ENCODE results near the gene E2F7.

Gene E2F7

GRCh38 chr12:76984566-76984965, 80.8 kb downstream of the E2F7 start:
- H3K36me3 ChIP-seq (ENCODE audit: insufficient read depth, insufficient read length, low read length): no peaks in the 10 kb centered on the region
- H3K4me3 ChIP-seq (ENCODE audit: insufficient read length, low read depth): no peak overlapping the region
- no peak for DNase-seq (ENCODE audit: low read depth, low spot score)
- H3K4me1 ChIP-seq (ENCODE audit: insufficient read depth, insufficient read length): no peaks in the 10 kb centered on the region
- H3K9me3 ChIP-seq (ENCODE audit: insufficient read depth, low read length): peaks cover 25% of the 10 kb centered on the region
- no peaks in the 10 kb centered on the region for H3K27me3 ChIP-seq (ENCODE audit: insufficient read depth, insufficient read length)
- H3K9ac ChIP-seq (ENCODE audit: insufficient read length, low read depth): no peak overlapping the region
- TF ChIP-seq ZNF274 (IDR thresholded peaks at IDR 0.05; ENCODE audit: low read depth, low read length): no peak
- TF ChIP-seq SUZ12 (IDR thresholded peaks at IDR 0.05; ENCODE audit: extremely low read depth, insufficient read depth, insufficient read length): no peak
- no peak for TF ChIP-seq YY1 (IDR thresholded peaks at IDR 0.05; ENCODE audit: insufficient read depth, insufficient read length)

GRCh38 chr12:76983420-76983819, 81.9 kb downstream of the E2F7 start:
- TF ChIP-seq YY1 (IDR thresholded peaks at IDR 0.05; ENCODE audit: insufficient read depth, insufficient read length) (no peak), SUZ12 (IDR thresholded peaks at IDR 0.05; ENCODE audit: extremely low read depth, insufficient read depth, insufficient read length) (no peak), ZNF274 (IDR thresholded peaks at IDR 0.05; ENCODE audit: low read depth, low read length) (no peak)

GRCh38 chr12:76980196-76980595, 85.2 kb downstream of the E2F7 start:
- Histone ChIP-seq H3K9me3 (ENCODE audit: insufficient read depth, low read length) (peaks cover 25% of the 10 kb centered on the region), H3K9ac (ENCODE audit: insufficient read length, low read depth) (no peak overlapping the region), H3K4me1 (ENCODE audit: insufficient read depth, insufficient read length) (no peaks in the 10 kb centered on the region), H3K27me3 (ENCODE audit: insufficient read depth, insufficient read length) (no peaks in the 10 kb centered on the region), H3K36me3 (ENCODE audit: insufficient read depth, insufficient read length, low read length) (no peaks in the 10 kb centered on the region), H3K4me3 (ENCODE audit: insufficient read length, low read depth) (no peak overlapping the region)
- no peak for DNase-seq (ENCODE audit: low read depth, low spot score)
- TF ChIP-seq ZNF274 (IDR thresholded peaks at IDR 0.05; ENCODE audit: low read depth, low read length) (no peak), YY1 (IDR thresholded peaks at IDR 0.05; ENCODE audit: insufficient read depth, insufficient read length) (no peak), SUZ12 (IDR thresholded peaks at IDR 0.05; ENCODE audit: extremely low read depth, insufficient read depth, insufficient read length) (no peak)

More at GRCh38 chr12:76983420-76983819, 81.9 kb downstream of the E2F7 start:
- DNase-seq (ENCODE audit: low read depth, low spot score): no peak
- no peak overlapping the region for H3K4me3 ChIP-seq (ENCODE audit: insufficient read length, low read depth)
- no peaks in the 10 kb centered on the region for H3K27me3 ChIP-seq (ENCODE audit: insufficient read depth, insufficient read length)
- no peaks in the 10 kb centered on the region for H3K4me1 ChIP-seq (ENCODE audit: insufficient read depth, insufficient read length)
- H3K36me3 ChIP-seq (ENCODE audit: insufficient read depth, insufficient read length, low read length): no peaks in the 10 kb centered on the region
- no peak overlapping the region for H3K9ac ChIP-seq (ENCODE audit: insufficient read length, low read depth)
- H3K9me3 ChIP-seq (ENCODE audit: insufficient read depth, low read length): peaks cover 25% of the 10 kb centered on the region

GRCh38 chr12:76976777-76977382, 88.5 kb downstream of the E2F7 start:
- Histone ChIP-seq H3K27me3 (ENCODE audit: insufficient read depth, insufficient read length) (no peaks in the 10 kb centered on the region), H3K4me1 (ENCODE audit: insufficient read depth, insufficient read length) (no peaks in the 10 kb centered on the region), H3K9me3 (ENCODE audit: insufficient read depth, low read length) (peaks cover 5% of the 10 kb centered on the region), H3K9ac (ENCODE audit: insufficient read length, low read depth) (no peak overlapping the region), H3K36me3 (ENCODE audit: insufficient read depth, insufficient read length, low read length) (no peaks in the 10 kb centered on the region), H3K4me3 (ENCODE audit: insufficient read length, low read depth) (no peak overlapping the region)
- TF ChIP-seq SUZ12 (IDR thresholded peaks at IDR 0.05; ENCODE audit: extremely low read depth, insufficient read depth, insufficient read length) (no peak), YY1 (IDR thresholded peaks at IDR 0.05; ENCODE audit: insufficient read depth, insufficient read length) (no peak), ZNF274 (IDR thresholded peaks at IDR 0.05; ENCODE audit: low read depth, low read length) (no peak)
- no peak for DNase-seq (ENCODE audit: low read depth, low spot score)
